ENCODE results near the gene NR1I3.
"Not testable (repeated sequence)": the region's sequence is repeated elsewhere in the genome, so short reads cannot be mapped to it uniquely, and the experiment has no call there.

Gene NR1I3, protein sequence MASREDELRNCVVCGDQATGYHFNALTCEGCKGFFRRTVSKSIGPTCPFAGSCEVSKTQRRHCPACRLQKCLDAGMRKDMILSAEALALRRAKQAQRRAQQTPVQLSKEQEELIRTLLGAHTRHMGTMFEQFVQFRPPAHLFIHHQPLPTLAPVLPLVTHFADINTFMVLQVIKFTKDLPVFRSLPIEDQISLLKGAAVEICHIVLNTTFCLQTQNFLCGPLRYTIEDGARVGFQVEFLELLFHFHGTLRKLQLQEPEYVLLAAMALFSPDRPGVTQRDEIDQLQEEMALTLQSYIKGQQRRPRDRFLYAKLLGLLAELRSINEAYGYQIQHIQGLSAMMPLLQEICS

DNA sequence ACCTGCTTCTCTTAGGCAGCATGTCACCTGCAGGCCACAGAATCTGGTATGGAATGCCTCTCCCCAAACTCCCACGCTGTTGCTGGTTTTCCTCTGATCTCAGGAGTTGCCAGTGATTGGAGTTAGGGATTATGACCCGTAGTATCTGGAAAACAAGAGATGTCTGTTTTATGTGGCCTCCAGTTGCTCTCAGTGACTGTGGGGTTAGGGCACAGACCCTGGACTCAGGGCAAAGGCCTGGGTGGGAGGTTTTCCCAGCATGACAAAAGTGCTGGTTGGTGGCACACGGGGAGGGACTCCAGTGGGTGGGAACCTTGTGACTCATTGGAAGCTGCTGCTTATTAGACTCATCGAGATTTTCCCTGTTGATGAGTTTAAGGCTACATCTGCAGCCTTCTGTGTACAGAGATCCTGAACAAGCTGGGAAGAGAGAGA, at the start of gene NR1I3:
Gene NR1I3 (minus strand): TSS at position 165 of the 435 bp plus-strand sequence. CDS start 1,638 bp downstream, outside the sequence.
- no peak for DNase-seq (ENCODE audit: low spot score)

DNA sequence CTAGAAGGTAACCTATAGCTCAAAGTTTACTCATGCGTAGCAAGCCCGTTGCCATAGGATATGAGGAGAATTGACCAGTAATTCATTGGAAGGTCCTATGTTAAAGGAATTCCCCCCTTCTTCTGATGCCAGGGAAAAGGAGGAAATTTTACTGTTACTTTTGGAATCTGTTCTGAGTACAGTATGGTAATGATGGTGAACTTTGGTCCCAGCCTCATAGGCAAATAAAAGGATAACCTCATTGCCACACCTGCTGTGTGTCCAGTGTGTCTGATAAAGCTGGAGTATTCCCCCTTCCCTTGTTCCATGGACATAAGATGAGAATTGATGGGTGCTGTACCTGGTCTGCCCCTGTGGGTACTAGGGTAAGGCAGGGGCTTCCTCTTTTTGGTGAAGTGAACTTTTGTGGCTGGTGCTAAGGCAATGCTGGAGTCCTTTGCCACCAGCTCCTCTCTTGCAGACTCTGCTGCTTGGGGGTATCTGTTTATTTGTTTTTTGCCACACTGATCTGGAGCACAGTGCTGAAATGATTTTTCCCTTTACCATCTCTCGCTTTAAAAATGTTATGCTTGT, 49.6 kb upstream of the NR1I3 start:
- DNase-seq (ENCODE audit: low spot score), result no peak

DNA sequence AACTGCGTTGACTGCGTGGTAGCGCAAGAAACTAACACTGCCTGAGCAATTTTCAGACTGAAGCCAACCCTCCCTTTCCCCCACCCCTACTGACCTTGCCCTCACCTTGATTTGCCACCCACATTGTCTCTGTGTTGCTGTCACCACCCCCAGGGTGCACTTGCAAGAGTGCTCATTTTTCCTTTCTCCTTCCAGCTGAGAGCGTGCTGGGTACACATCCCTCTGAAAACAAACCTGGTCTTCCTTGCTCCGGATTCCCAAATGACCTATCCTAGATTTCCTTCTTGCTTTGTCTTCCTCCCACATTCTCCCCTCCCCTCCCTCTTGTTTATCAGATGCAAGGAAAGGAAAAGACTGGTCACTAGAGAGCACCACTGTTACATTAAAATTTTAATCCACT, 47.5 kb upstream of the NR1I3 start:
- no peak for DNase-seq (ENCODE audit: low spot score)

DNA sequence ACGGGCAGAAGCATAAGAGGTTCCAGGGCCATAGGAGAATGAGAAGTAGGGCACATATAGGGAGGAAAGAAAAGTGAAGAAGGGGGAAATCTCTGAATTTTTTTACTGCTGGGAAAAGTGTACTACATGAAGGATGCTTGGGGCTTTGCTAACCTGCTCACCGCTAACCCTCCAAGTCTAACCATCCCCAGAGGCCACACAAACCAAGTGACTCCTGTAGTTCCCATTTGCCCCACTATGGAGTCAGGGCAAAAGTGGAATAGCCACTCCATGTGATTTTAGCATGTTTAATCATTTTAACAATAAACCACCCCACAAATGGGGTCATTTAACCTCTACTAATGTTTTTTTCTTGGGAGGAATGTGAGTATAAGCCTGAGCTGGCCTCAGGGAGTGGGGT, 47.1 kb upstream of the NR1I3 start:
- DNase-seq (ENCODE audit: low spot score), result no peak

DNA sequence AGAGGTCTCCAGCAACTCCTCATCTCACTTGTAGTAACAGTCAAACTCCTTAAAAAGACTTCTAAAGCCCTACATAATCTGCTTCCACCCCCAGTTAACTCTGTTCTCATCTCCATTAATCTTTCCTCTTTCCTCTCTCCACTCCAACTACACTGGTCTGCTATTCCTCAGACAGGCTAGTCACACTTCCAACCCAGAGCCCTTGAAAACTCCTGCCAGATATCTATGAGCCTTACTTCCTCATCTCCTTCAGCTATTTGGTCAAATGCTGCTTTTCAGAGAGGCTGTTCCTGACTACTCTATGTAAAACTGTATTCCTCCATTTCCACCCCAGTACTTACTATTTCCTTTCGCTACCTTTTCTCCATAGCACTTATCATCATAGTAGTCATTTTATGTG, 45.0 kb upstream of the NR1I3 start:
- DNase-seq (ENCODE audit: low spot score), result no peak

DNA sequence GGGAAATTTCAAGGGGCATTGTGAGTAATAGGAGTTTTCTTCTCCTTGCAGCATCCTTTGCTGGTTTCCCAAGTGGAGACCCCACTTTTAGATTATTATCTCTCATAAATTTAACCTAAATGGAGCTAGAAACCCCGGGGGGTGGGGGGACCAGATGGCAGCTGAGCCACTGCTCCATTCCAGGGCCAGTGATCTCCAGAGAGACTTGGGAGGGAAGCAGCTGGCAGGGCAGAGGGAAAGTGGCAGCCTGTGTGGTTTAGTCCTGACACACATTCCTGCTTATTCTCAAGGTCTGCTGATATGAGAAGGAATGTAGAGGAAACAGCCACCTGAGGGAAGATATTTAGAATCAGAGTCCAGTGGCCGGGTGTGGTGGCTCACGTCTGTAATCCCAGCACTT, 36.9 kb upstream of the NR1I3 start:
- DNase-seq (ENCODE audit: low spot score), result no peak

DNA sequence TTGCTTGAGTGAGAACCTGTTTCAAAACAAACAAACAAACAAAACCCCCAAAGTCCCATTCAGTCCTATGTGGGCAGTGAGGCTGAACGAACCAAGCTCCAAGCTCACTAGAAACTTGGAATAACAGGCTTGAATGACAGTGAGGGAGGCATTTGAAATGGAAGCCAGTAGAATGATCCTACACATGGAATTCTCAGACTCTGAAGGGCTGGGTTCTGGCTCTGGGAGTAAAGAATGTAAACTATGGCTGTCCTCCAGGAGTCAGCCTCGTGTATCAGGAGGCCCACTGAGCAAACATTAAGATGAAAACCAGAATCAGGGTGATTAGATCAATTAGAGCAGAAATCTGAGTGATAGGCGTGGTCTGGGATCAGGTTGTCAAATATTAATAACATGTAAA, 35.4 kb upstream of the NR1I3 start:
- DNase-seq (ENCODE audit: low spot score), result no peak

DNA sequence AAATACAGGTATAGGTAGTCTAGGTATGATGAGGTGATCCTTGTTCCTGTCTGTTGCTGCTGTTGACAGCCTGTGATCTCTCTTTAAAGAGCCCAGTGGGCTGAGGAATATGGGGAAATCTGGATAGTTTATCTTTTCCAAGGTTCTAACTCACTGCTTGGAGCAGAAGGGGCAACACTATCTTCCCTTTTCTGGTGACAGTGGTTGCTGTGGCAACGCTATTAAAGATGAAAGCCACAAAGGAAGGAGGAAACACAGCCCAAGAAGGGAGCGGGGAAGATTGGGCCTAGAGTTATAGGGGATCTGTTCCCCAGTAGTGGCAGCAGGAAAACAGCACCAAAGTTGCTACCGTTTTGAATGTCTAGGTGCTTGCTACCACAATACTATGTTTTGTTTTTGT, 29.3 kb upstream of the NR1I3 start:
- no peak for DNase-seq (ENCODE audit: low spot score)

DNA sequence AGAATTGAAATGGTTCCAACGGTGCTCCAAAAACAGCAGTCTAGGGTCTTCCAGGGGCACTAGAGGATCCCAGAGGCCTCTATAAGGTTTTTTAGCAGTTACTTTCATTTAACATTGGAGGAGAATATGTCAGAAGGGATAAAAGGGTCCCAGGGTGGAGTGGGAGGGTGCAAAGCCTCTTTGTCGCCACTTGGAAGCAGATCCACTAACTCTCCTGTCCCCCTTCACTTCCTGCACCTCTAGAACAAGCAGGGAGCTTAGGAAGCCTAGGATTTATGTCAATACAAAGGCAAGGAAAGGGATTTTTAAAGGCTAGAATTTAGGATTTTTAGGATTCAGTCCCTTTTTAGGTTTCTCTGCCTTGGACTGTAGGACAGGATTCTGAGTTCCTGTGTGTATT, 28.8 kb upstream of the NR1I3 start:
- no peak for DNase-seq (ENCODE audit: low spot score)

DNA sequence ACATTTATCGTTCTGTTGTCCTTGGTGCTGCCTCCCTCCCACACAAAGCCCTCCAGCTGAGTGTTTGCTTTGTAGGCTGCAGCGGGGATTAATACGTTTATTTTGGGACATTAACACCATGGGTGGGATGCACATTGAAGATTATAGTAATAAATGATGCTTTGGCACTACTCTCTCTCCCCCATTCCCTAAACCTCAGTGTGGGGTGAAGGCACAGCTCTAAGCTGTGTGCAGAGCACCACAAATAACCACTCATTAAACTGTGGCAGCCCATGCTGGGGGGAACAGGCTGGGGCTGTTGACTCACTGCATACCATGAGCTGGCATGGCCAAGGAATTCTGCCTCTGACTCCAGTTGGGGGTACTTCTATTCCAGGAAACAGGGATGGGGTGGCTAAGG, 28.2 kb upstream of the NR1I3 start:
- peak; percentile 11 for DNase-seq (ENCODE audit: low spot score)

DNA sequence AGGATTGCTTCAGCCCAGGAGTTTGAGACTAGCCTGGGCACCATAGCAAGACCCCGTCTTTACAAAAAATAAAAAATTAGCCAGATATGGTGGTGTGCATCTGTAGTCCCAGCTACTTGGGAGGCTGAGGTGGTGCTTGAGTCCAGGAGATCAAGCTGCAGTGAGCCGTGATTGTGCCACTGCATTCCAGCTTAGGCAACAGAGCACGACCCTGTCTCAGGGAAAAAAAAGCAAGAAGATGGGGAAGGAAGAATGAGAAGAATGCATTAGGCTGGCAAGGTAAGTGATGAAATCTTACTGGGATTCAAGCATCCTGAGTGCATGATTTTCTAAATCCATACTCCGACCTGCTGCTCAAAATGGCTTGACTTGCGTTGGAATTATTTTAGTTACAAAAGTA, 27.3 kb upstream of the NR1I3 start:
- no peak for DNase-seq (ENCODE audit: low spot score)

DNA sequence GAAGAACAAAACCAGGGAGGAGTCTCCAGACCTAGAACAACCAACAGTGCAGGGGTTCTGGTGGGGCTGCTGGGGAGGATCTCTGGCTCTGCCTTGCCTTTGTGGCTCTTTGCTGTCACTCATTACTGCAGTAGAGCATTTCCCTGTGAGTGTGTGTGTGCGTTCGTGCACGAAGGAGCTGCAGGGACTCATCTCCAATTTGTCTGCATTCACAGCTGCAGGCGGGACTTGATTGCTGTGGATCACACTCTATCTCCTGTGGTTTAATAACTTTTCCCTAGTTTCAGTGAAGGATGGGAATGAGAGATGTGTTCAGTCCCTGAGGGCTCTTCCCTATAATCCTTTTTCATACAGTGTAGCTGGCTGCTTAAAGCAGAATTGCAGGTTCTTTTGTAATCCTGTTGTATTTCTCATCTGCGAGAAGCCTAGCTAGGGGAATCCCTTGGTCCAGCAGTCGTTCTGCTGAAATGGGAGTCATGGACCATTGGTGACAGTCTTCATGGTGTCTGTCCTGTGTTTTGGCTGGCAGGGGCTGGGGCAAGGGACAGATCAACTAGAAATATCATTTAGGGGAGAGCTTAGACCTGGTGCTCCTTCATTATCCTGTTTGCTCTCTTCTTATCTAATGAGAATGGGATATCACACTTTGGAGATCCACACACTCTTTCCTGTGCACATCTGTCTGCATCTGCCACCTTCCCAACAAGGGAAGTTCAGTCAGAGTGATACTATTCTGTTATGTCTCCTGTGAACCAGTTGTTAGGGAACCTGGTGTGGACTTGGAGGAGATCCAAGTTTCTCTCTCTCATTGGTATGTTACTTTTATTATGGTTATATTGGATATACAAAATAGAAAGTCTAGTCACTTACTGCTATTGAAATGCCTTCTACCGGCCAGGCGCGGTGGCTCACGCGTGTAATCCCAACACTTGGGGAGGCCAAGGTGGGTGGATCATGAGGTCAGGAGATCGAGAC, 23.5 kb upstream of the NR1I3 start:
- no peak for DNase-seq (ENCODE audit: low spot score)

DNA sequence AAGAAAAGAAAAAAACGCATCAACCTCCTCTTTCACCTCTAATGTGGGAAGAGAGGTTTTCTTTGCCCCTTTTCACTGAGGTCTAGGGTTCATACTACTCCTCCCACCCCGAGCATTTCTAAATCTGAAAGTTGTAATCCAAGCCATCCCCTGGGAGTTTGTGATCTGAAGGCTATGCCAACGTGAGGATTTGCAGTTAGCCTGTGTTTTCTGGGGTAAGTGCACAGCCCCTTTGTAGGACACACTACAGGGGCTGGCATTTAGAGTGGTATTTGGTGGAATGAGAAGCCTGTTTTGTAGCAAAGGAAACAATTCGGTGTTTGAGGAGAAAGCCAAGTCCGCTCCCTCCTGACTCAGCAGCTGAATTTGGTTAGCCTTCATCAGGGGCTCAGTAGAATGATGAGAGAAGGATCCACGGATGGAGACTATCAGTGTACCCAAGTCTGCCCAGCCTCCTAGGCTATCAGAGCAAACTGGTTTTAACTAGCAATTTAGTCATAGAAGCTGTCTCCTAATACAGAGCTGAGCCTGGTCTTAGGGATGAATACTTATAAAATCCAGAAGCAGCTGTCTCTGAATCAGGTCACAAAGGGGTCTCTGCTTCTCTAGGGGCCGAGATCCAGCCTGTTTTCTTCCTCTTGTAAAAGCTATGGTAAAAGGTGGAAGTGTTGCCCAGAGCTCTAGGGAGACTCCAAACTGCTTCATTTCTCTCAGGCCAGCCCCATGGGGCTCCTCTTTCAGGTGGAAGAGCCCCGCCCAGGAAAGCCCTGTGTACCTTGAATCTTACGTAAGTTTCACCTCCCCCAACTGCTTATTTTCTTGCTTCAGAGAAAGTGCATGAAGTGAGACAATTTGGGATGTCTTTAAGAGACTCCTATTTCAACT, 22.6 kb upstream of the NR1I3 start:
- no peak for DNase-seq (ENCODE audit: low spot score)

DNA sequence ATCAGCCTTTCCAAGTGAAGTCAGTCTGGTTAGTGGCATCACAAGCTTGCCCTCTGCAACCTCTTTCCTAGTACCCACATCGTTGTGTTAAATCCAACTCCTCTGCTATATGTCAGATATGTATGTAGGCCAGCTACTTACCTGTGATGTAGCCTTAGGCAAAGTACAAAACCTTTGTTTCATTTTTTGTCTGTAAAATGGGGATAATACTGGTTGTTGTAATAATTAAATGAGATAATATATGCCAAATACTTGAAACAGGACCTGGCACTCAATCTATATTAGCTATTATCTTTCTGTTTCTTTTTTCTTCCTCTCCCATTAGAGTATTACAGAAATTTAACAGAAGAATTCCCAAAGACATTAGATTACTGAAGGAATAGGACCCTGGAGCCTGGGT, 21.8 kb upstream of the NR1I3 start:
- DNase-seq (ENCODE audit: low spot score), result no peak

DNA sequence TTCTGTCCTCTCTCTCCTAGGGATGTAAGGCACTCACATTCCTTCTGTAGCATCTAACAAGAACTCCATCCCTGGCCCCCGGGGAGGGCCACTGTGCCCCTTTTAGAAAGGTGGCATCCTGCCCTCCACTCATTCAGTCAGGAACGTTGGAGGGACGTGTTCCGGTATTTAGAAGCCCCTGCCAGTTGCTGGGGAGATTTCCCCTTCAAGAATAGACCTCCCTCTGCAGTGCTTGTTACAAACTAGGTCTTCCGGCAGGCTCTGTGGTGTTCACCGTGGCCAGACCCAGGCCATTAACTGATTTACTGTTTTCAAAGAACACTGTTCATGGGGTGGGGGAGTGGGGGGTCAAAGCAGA, 21.3 kb upstream of the NR1I3 start:
- no peak for DNase-seq (ENCODE audit: low spot score)

DNA sequence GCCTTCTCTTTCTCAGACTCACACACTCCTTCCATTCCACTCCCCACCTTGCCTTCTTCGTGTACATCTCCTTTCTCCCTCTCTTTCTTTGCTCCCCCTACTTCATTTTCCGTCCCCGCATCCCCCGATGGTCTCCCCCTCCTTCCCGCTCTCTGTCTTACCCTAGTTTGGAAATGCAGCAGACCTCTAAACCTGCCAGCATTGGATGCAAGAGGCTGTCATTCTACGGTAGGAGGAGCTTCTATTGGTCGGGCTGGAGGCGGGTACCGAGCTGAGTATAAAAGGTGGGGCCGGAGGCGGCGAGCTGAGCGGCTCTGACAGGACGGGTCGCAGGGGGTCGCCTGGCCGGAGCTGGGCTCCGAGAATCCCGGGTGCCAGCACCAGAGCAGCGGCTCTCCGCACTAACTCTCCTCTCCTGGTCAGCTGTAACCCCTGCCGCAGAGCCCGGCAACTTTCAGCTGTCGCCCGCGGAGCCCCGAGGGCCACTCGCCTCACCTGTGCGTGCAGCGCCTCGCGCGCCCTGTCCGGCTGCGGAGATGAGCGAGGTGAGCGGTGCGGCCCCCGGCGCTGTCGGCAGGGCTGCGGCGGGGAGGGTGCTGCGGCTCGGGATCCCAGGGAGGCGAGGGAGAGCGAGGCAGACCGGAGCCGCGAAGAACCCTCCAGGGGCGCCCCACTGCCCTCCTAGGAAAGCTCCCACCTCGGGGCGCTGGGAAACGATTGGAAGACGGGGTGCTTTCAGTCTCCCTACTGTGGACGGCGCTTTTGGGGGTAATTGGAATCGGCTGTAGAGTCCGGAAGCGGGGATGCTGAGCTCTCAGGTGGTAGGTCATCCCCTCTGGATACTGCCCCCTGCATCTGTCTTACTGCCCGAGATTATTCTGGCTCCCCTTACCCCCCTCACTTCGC, 20.7 kb upstream of the NR1I3 start, which contains the start of gene PCP4L1:
Gene PCP4L1 (plus strand): TSS at position 307 of the 906 bp plus-strand sequence. CDS start 230 bp downstream, at position 537.
- no peak for DNase-seq (ENCODE audit: low spot score)

DNA sequence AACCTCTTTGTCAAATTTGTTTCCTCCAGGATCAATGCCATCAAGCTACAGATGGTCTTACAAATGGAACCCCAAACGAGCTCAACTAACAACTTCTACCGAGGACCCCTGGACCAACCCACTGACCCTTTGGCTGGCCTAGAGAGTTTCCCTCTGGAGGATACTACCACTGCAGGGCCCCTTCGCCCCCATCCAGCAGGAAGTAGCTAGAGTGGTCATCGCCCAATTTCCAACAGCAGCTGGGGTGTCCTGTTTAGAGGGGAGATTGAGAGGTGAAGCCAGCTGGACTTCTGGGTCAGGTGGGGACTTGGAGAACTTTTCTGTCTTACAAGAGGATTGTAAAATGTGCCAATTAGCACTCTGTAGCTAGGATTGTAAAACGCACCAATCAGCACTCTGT, 19.1 kb upstream of the NR1I3 start:
- not testable (repeated sequence) for DNase-seq (ENCODE audit: low spot score)

DNA sequence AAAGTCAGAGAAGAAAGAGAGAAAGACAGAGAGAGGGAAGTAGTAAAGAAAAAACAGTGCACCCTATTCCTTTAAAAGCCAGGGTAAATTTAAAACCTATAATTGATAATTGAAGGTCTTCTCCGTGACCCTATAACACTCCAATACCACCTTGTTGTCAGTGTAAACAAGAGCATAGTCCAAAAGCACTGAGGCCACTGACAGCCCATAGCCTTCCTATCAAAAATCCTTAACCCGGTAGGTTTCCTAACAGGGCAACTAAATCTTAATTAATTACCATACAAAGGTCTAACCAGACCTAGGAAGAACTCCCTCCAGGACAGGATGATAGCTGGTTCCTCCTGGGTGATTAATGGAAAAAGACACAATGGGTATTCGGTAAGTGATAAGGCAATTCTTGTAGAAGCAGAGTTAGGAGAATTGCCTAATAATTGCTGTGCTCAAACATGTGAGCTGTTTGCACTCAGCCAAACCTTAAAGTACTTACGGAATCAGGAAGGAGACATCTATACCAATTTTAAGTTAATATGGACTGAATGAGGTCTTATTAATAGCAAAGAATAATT, 18.0 kb upstream of the NR1I3 start:
- not testable (repeated sequence) for DNase-seq (ENCODE audit: low spot score)

DNA sequence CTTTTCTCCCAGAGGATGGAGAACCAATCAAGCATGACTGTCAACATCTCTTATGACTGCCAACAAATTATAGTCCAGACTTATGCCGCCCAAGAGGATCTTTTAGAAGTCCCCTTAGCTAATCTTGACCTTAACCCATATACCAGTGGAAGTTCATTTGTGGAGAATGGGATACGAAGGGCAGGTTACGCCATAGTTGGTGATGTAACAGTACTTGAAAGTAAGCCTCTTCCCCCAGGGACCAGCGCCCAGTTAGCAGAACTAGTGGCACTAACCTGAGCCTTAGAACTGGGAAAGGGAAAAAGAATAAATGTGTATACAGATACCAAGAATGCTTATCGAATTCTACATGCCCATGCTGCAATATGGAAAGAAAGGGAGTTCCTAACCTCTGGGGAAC, 17.3 kb upstream of the NR1I3 start:
- DNase-seq (ENCODE audit: low spot score), result not testable (repeated sequence)

DNA sequence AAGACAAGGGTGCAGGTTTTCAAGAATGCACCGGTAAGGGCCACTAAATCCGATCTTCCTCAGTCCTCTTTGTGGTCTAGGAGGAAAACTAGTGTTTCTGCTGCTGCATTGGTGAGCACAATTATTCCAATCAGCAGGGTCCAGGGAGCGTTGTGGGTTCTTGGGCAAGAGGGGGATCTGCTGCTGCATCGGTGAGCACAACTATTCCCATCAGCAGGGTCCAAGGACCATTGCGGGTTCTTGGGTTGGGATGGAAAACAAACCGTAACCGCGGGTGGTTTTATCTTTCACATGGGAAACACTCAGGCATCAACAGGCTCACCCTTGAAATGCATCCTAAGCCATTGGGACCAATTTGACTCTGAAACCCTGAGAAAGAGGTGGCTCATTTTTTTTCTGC, 13.6 kb upstream of the NR1I3 start:
- no peak for DNase-seq (ENCODE audit: low spot score)

All from kidney capillary endothelial cell (primary cell).